HEK293T (cell line): ENCODE measurements around the gene SLC35A1.

Experiments used
- BHLHE40 ChIP-seq: fragments of 450-650 bp; IDR thresholded peaks from 2 replicates; pipeline ENCODE4 v1.6.1; 2016; ENCODE audit warnings: mild to moderate bottlenecking, moderate library complexity, borderline replicate concordance
- ELF4 ChIP-seq: fragments of 450-650 bp; IDR thresholded peaks from 2 replicates; pipeline ENCODE4 v1.6.1; 2017; ENCODE audit warnings: antibody characterized with exemption
- PKNOX1 ChIP-seq: fragments of 450-650 bp; IDR thresholded peaks from 2 replicates; pipeline ENCODE4 v1.6.1; 2016

GRCh38 chr6:87426789-87427188, 46.0 kb upstream of the SLC35A1 start:
- no peak for TF ChIP-seq BHLHE40
- TF ChIP-seq ELF4, result no peak
- no peak for TF ChIP-seq PKNOX1
